ENCODE results near the gene BMI1.

The BMI1 gene

DNA sequence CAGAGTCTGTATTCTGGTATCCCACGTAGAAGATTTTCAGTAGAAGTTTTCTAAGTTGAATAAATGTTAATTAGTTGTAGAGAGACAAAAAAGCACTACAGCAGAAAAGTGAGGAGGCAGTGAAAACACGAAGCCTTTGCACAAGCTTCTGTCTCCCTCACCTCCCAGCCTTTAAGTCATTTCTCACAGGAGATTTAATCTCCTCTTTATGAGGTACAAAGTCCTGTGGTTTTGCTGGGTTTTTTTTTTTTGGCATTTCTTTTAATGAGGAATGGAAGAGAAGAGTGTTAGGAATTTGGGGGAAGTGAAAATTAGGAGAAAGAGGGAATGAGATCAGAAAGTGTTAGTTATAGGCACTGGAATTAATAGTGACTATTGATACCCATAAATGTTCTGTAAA lies 45.9 kb downstream of the BMI1 start:
- Histone ChIP-seq H3K9ac (ENCODE audit: low read length) (no peak overlapping the region), H3K36me3 (ENCODE audit: control insufficient read depth, insufficient read depth, low read length) (no peaks in the 10 kb centered on the region), H3K4me1 (ENCODE audit: control insufficient read depth, insufficient read depth, low read length) (no peaks in the 10 kb centered on the region), H3K27ac (ENCODE audit: low read depth, low read length) (no peak overlapping the region), H3K4me3 (ENCODE audit: low read length) (no peak overlapping the region), H3K27me3 (ENCODE audit: control insufficient read depth, insufficient read depth, low read length) (no peaks in the 10 kb centered on the region)

DNA sequence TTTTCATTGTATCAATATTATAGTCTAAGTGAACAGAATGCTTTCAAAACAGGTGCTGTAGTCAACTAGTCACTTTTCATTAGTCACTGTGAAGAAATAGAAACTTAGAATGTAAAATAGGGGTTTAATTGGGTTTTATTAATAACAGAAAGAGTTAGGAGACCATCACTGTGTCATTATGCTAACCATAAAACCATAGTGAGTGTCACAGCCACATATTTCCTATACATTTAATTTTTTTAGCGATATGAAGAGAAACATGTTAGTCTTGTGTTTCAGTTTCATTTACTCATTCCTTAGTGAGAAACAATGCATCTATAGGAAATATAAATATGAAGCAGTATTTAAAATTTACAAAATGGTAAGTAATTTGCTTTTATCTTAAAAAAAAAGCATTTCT lies 46.6 kb downstream of the BMI1 start:
- H3K9ac ChIP-seq (ENCODE audit: low read length) = no peak overlapping the region
- H3K27me3 ChIP-seq (ENCODE audit: control insufficient read depth, insufficient read depth, low read length) = no peaks in the 10 kb centered on the region
- H3K36me3 ChIP-seq (ENCODE audit: control insufficient read depth, insufficient read depth, low read length) = no peaks in the 10 kb centered on the region
- H3K27ac ChIP-seq (ENCODE audit: low read depth, low read length) = no peak overlapping the region
- no peak overlapping the region for H3K4me3 ChIP-seq (ENCODE audit: low read length)
- H3K4me1 ChIP-seq (ENCODE audit: control insufficient read depth, insufficient read depth, low read length) = no peaks in the 10 kb centered on the region

DNA sequence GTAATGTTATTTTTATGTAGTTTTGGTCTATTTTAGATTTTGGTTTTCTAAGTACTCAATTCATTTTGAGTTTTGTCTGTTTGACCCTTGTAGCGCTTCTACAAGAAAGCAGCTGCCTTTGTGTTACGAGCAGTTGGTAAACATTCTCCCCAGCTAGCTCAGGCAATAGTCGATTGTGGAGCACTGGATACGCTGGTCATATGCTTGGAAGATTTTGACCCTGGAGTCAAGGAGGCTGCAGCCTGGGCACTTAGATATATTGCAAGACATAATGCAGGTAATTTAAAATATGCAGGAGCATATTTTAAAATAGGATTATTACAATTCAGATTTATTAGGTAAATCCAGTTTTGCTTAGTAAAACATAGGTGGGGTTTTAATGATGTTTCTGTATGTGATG lies 47.5 kb downstream of the BMI1 start:
- no peaks in the 10 kb centered on the region for H3K27me3 ChIP-seq (ENCODE audit: control insufficient read depth, insufficient read depth, low read length)
- no peaks in the 10 kb centered on the region for H3K36me3 ChIP-seq (ENCODE audit: control insufficient read depth, insufficient read depth, low read length)
- no peak overlapping the region for H3K27ac ChIP-seq (ENCODE audit: low read depth, low read length)

DNA sequence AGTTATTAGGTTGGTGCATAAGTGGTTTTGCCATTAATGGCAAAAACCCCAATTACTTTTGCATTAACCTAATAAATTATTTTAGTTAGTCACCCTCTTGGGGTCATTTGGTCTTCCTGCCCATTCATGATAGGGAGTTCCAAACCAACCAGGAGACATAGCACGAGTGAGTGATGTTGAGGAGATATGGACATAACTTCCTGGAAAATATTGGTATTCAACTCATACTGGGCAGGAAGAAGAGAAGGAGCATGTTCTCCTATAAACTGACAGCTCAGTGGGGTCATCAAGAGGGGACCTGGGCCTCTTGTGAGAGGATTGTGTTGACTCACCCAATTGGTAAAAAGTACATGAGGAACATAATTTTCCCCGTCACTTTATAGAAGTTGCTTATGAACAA lies 48.1 kb downstream of the BMI1 start:
- Histone ChIP-seq H3K4me1 (ENCODE audit: control insufficient read depth, insufficient read depth, low read length) (no peaks in the 10 kb centered on the region), H3K27me3 (ENCODE audit: control insufficient read depth, insufficient read depth, low read length) (no peaks in the 10 kb centered on the region), H3K9ac (ENCODE audit: low read length) (no peak overlapping the region), H3K36me3 (ENCODE audit: control insufficient read depth, insufficient read depth, low read length) (no peaks in the 10 kb centered on the region), H3K27ac (ENCODE audit: low read depth, low read length) (no peak overlapping the region), H3K4me3 (ENCODE audit: low read length) (no peak overlapping the region)

More for the DNA sequence above, 47.5 kb downstream of the BMI1 start:
- Histone ChIP-seq H3K4me3 (ENCODE audit: low read length) (no peak overlapping the region), H3K9ac (ENCODE audit: low read length) (no peak overlapping the region), H3K4me1 (ENCODE audit: control insufficient read depth, insufficient read depth, low read length) (no peaks in the 10 kb centered on the region)

DNA sequence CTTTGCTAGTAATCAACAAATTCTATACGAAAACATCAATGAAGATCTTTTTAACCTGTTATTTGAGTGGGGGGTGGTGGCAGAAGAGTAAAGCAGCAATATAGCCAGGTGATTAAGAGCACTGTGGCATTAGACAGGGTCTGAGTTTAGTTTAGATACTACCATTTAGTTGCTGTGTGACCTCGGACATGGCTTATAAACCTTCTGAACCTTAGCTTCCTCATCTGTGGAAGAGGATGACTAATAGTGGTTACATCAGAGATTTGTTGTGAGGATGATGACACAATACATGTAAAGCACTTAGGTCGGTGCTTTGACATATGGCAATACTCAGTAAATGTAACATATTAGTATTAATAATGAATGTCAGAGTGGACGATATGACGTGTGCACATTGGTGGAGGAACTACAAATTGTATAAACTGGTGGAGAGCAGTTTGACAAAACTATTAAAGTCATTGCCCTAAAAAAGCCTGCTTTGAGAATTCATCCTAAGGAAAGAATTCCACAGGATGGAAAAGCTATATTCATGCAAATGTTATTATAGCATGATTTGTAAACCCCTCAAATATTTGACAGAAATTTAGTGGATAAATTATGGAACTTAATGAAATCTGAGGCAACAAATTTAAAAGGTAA lies 48.7 kb downstream of the BMI1 start:
- no peak overlapping the region for H3K4me3 ChIP-seq (ENCODE audit: low read length)
- no peaks in the 10 kb centered on the region for H3K4me1 ChIP-seq (ENCODE audit: control insufficient read depth, insufficient read depth, low read length)
- no peaks in the 10 kb centered on the region for H3K36me3 ChIP-seq (ENCODE audit: control insufficient read depth, insufficient read depth, low read length)
- no peak overlapping the region for H3K9ac ChIP-seq (ENCODE audit: low read length)
- H3K27ac ChIP-seq (ENCODE audit: low read depth, low read length) = no peak overlapping the region
- H3K27me3 ChIP-seq (ENCODE audit: control insufficient read depth, insufficient read depth, low read length) = no peaks in the 10 kb centered on the region

DNA sequence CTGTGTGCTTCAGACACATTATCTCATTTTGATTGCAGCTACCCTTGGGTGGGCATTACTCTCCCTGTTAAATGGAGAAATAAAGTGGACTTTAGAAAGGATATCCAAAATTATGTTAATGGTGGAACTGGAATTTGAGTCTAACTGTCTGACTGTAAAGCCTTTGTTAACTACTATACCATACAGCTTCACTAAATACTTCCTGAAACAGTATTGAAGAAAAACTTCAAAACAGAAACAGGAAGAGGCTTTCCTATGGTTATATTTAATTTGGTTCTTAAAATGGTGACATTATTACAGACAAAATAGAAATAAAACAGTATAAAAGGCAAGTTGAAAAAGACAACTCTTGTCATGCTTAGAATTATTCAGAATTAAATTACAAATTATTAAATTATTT lies 49.4 kb downstream of the BMI1 start:
- no peak overlapping the region for H3K9ac ChIP-seq (ENCODE audit: low read length)

DNA sequence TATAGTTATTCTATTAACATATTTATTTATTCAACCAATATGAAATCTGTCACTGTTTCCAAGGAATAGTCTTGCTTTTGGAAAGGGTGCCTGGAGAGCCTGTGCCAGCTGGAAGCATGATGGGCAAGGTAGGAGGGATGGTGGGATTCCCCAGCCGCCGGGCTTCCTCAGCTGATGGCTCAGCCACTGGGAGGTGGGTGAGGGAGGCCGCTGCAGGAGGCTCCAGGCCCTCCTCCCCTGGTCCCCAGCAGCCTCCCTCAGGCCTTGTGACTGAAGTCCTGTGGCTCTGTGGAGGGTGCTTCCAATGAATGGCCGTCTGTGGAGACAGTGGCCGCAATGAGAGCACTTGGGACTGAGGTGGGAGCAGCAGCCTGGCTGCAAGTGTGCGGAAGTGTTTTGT lies 51.4 kb downstream of the BMI1 start:
- Histone ChIP-seq H3K27me3 (ENCODE audit: control insufficient read depth, insufficient read depth, low read length) (no peaks in the 10 kb centered on the region), H3K27ac (ENCODE audit: low read depth, low read length) (no peak overlapping the region), H3K9ac (ENCODE audit: low read length) (no peak overlapping the region), H3K36me3 (ENCODE audit: control insufficient read depth, insufficient read depth, low read length) (no peaks in the 10 kb centered on the region), H3K4me1 (ENCODE audit: control insufficient read depth, insufficient read depth, low read length) (no peaks in the 10 kb centered on the region), H3K4me3 (ENCODE audit: low read length) (no peak overlapping the region)

More for the DNA sequence above, 49.4 kb downstream of the BMI1 start:
- Histone ChIP-seq H3K27ac (ENCODE audit: low read depth, low read length) (no peak overlapping the region), H3K4me3 (ENCODE audit: low read length) (no peak overlapping the region), H3K36me3 (ENCODE audit: control insufficient read depth, insufficient read depth, low read length) (no peaks in the 10 kb centered on the region), H3K4me1 (ENCODE audit: control insufficient read depth, insufficient read depth, low read length) (no peaks in the 10 kb centered on the region), H3K27me3 (ENCODE audit: control insufficient read depth, insufficient read depth, low read length) (no peaks in the 10 kb centered on the region)

DNA sequence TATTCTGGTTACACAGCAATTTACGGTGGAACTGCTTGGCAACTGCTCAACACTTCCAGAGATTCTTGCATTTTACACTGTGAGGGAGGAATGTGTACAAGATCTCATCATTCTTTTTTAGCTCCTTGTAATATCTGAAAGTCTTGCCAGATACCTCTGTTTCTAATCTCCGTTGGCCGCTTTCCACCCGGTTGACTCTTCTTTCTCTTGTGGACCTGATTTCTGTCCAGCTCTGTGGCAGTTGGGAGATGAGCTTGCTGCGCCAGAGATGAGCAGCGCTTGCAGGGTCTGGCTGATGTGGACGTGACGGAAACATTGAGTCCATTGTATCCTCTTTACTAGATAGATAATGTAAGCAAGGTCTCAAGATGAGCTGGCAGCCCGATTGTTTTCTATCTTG lies 52.0 kb downstream of the BMI1 start:
- Histone ChIP-seq H3K27ac (ENCODE audit: low read depth, low read length) (no peak overlapping the region), H3K9ac (ENCODE audit: low read length) (no peak overlapping the region), H3K27me3 (ENCODE audit: control insufficient read depth, insufficient read depth, low read length) (no peaks in the 10 kb centered on the region), H3K4me1 (ENCODE audit: control insufficient read depth, insufficient read depth, low read length) (no peaks in the 10 kb centered on the region), H3K36me3 (ENCODE audit: control insufficient read depth, insufficient read depth, low read length) (no peaks in the 10 kb centered on the region), H3K4me3 (ENCODE audit: low read length) (no peak overlapping the region)

DNA sequence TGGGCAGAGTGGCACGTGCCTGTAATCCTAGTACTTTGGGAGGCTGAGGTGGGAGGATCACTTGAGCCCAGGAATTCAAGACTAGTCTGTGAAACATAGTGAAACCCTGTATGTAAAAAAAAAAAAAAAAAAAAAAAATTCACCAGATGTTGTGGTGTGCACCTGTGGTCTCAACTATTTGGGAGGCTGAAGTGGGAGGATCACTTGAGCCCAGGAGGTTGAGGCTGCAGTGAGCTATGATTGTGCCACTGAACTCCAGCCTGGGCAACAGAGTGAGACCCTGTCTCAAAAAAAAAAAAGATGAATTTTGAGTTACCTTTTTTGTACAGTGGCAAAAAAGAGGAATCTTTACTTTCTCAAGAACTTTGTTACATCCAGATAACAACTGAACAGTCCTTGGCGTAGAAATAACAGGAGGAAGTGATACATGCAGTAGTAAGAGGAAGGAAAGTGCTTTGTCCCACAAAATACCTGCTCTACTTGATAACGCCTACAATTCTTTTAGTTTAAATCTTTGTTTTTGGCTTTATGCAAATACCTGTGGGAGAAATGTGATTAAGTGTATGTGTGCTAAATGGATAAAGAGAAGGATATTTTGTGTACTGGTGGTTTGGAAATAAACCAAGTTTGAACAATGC lies 53.7 kb downstream of the BMI1 start:
- Histone ChIP-seq H3K9ac (ENCODE audit: low read length) (no peak overlapping the region), H3K27me3 (ENCODE audit: control insufficient read depth, insufficient read depth, low read length) (no peaks in the 10 kb centered on the region), H3K4me1 (ENCODE audit: control insufficient read depth, insufficient read depth, low read length) (no peaks in the 10 kb centered on the region), H3K4me3 (ENCODE audit: low read length) (no peak overlapping the region), H3K27ac (ENCODE audit: low read depth, low read length) (no peak overlapping the region), H3K36me3 (ENCODE audit: control insufficient read depth, insufficient read depth, low read length) (no peaks in the 10 kb centered on the region)

DNA sequence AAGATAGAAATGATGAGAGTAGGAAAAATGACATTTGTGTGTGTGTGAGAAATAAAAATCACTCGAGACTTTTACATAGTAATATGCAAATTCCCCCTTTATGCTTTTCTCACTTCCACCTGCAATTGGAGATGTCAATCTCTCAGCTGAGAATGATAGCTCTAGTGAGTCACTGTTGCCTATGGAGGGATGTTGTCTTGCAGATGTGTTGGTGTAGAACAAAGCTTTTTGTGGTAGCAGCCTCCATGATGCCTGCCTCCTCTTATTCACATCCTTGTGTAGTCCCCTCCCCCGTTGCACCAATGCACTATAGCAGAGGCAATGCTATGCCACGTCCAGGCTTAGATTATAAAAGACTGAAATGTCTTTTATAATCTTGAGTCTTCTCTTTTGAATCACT lies 58.2 kb downstream of the BMI1 start:
- Histone ChIP-seq H3K36me3 (ENCODE audit: control insufficient read depth, insufficient read depth, low read length) (no peaks in the 10 kb centered on the region), H3K27me3 (ENCODE audit: control insufficient read depth, insufficient read depth, low read length) (no peaks in the 10 kb centered on the region), H3K4me1 (ENCODE audit: control insufficient read depth, insufficient read depth, low read length) (no peaks in the 10 kb centered on the region), H3K9ac (ENCODE audit: low read length) (no peak overlapping the region), H3K27ac (ENCODE audit: low read depth, low read length) (no peak overlapping the region), H3K4me3 (ENCODE audit: low read length) (no peak overlapping the region)

Measured in rectal smooth muscle tissue (tissue), 1 donor.